Psoas muscle (tissue), 8 donors: Measurements from ENCODE around the gene NIF3L1. TPM values are rescaled to one million over a fixed set of nuclear protein-coding genes. Genes with fewer than 3 reads are reported as not detected.

Source experiments
- ATAC-seq, 4 donors: fragments of 200-7000 bp; cut with Tn5 transposase; one replicate each; pipeline ENCODE4 v1.9.1; 2020; ENCODE audit warnings: moderate library complexity in 3 of 4, mild to moderate bottlenecking in 2 of 4
- DNase-seq, 2 donors: peaks; one replicate each; pipeline ENCODE4 v3.0.0-alpha.2; 2020
- H3K27ac ChIP-seq: fragments of 200-600 bp; one replicate; pipeline ENCODE4 v1.8.0; 2022
- H3K27me3 ChIP-seq, 3 donors: fragments of 200-600 bp in 1 of 3; one replicate each; pipeline versions ENCODE4 v1.6.1 to v1.8.0; 2013 to 2022; ENCODE audit warnings: low read length in 2 of 3, mild to moderate bottlenecking in 2 of 3, moderate library complexity in 1 of 3; ENCODE audit not compliant: insufficient read depth in 3 of 3
- H3K36me3 ChIP-seq, 2 donors: fragments of 200-600 bp in 1 of 2; one replicate each; pipeline versions ENCODE4 v1.6.1 to v1.8.0; 2013 to 2022; ENCODE audit warnings: low read depth in 1 of 2, mild to moderate bottlenecking in 1 of 2, moderate library complexity in 1 of 2; ENCODE audit not compliant: insufficient read depth in 1 of 2
- H3K4me1 ChIP-seq: fragments of 200-600 bp; one replicate; pipeline ENCODE4 v1.8.0; 2022
- H3K4me3 ChIP-seq: fragments of 200-600 bp; one replicate; pipeline ENCODE4 v1.8.0; 2022; ENCODE audit warnings: mild to moderate bottlenecking
- H3K9me3 ChIP-seq: fragments of 200-600 bp; one replicate; pipeline ENCODE4 v1.8.0; 2022
- CTCF ChIP-seq: fragments of 200-600 bp; IDR thresholded peaks from one replicate; pipeline ENCODE4 v1.8.0; 2022; ENCODE audit warnings: antibody characterized with exemption
- whole genome bisulfite sequencing, 3 donors: extraction: QIAGEN DNeasy Blood & Tissue Kit; methylation state at CpG; one replicate each; pipeline versions ENCODE4 v1.1.6 to v1.1.7; 2013; 5-methylcytosine and 5-hydroxymethylcytosine counted together
- intact Hi-C, 2 donors: fragments of 100-400 bp; cut with DNase I; formaldehyde crosslinking; loops; one replicate each; pipeline versions ENCODE4 v1.11.0 to v1.14.2; 2022
- polyA plus RNA-seq, 3 donors: library from polyadenylated mRNA; stranded (reverse); fragments of 200-250 nt; gene quantifications; one replicate each; pipeline ENCODE4 v1.2.3, GENCODE V29; 2013
- total RNA-seq, 4 donors: library from RNA; stranded (reverse); fragmentation: NEBNext Ultra II Directional in 2 of 4; extraction: Animal tissue kit (Norgen Biotek cat#: 25700) in 2 of 4; gene quantifications; one replicate each; pipeline versions ENCODE4 v1.2.1 to v1.2.4, GENCODE V29; 2021 to 2023
- donor health status: healthy with polysubstance abuse.
- donor health status: DM: no; HTN: no; CAD: no; lungs with moderate emphysema.
- donor health status: Bipolar disorder and iron deficiency.
- donor health status: healthy.
- donor health status: DM: yes; HTN: yes; CAD: no.
- donor health status: DM: no; HTN: no; CAD: no.
- donor health status: DM: no; HTN: no; CAD: no.
- donor health status: DM: yes; HTN: yes; CAD: no.

The NIF3L1 gene
- total and polyA plus RNA-seq, 7 donors: 11.6 to 50.0 (median 21.2) TPM

GRCh38 chr2:200950378-200950777 lies 61.2 kb downstream of the NIF3L1 start:
- no peaks in the 10 kb centered on the region for H3K9me3 ChIP-seq
- no peak overlapping the region for H3K27ac ChIP-seq
- no peaks in the 10 kb centered on the region for H3K4me1 ChIP-seq
- no peak for TF ChIP-seq CTCF
- H3K4me3 ChIP-seq: no peak overlapping the region
- no peak for ATAC-seq
- no peaks in the 10 kb centered on the region for H3K27me3 ChIP-seq
- intact Hi-C loops: no loop called here
- H3K36me3 ChIP-seq: peaks cover 3 to 99% of the 10 kb centered on the region in 2 donors
- no peak for DNase-seq
- WGBS, 3 donors: 86 to 91% (median 90%) methylated on average over 3 of the region's 3 CpGs

Other genes with a start within 250 kb of the NIF3L1 start
- gene BZW1, start 77.5 kb upstream of the NIF3L1 start, total RNA-seq: 100 to 1,000 TPM in 3 of 4 donors, 10 to 100 TPM in 1; 55.6 to 122 (median 114) TPM
- gene BZW1, start 77.5 kb upstream of the NIF3L1 start, polyA plus RNA-seq: 100 to 1,000 TPM in 2 of 3 donors, 10 to 100 TPM in 1; 52.5 to 223 (median 163) TPM
- gene CLK1, start 24.7 kb upstream of the NIF3L1 start, total RNA-seq: 10 to 100 TPM; 30.6 to 71.0 (median 41.3) TPM
- gene CLK1, start 24.7 kb upstream of the NIF3L1 start, polyA plus RNA-seq: 10 to 100 TPM; 49.4 to 91.8 (median 86.6) TPM
- gene PPIL3, start 294 bp upstream of the NIF3L1 start, total RNA-seq: 10 to 100 TPM; 13.8 to 18.5 (median 16.8) TPM
- 10 to 100 TPM; 10.7 to 31.2 (median 18.1) TPM for gene PPIL3, start 294 bp upstream of the NIF3L1 start, polyA plus RNA-seq
- gene ORC2, start 74.3 kb downstream of the NIF3L1 start, total RNA-seq: 10 to 100 TPM in 3 of 4 donors, 1 to 10 TPM in 1; 7.1 to 17.7 (median 12.4) TPM
- 1 to 10 TPM; 3.3 to 5.7 (median 5.2) TPM for gene ORC2, start 74.3 kb downstream of the NIF3L1 start, polyA plus RNA-seq
- gene HYCC2, start 182.3 kb downstream of the NIF3L1 start, total RNA-seq: 1 to 10 TPM; 7.6 to 8.6 (median 8.1) TPM
- 1 to 10 TPM; 1.7 to 5.2 (median 2.1) TPM for gene HYCC2, start 182.3 kb downstream of the NIF3L1 start, polyA plus RNA-seq
- 100 to 1,000 TPM; 188 to 271 (median 261) TPM for gene NDUFB3, start 182.6 kb downstream of the NIF3L1 start, total RNA-seq
- gene NDUFB3, start 182.6 kb downstream of the NIF3L1 start, polyA plus RNA-seq: 100 to 1,000 TPM; 200 to 255 (median 202) TPM
- 100 to 1,000 TPM; 180 to 358 (median 346) TPM for gene CFLAR, start 226.8 kb downstream of the NIF3L1 start, total RNA-seq
- gene CFLAR, start 226.8 kb downstream of the NIF3L1 start, polyA plus RNA-seq: 100 to 1,000 TPM in 2 of 3 donors, 10 to 100 TPM in 1; 84.7 to 340 (median 239) TPM